Measurements from ENCODE around the gene RNF111.

The RNF111 gene

DNA sequence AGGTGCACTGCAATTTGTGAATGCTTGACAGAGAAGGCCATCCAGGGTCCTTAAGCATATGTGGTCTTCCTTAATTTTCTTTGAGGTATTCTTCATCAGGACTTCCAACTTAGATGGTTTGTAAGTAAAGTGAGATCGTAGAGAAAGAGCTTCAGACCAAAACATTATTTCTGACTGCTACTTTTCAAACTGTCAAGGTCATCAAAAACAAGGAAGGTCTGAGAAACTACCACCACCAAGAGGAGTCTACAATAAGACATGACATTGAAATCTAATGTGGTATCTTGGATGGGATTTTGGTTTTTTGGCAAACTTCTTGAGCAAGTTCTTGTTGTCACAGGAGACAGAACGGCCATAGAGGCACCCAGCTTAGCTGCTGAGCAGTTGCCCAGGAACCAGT is 20.0 kb upstream of the RNF111 start:
- H3K4me1 ChIP-seq (ENCODE audit: insufficient read depth, low read length, poor library complexity, severe bottlenecking): no peaks in the 10 kb centered on the region
- H3K79me2 ChIP-seq (ENCODE audit: insufficient read depth, low read length): no peaks in the 10 kb centered on the region
- no peak overlapping the region for H2AFZ ChIP-seq (ENCODE audit: low read length)
- H4K20me1 ChIP-seq (ENCODE audit: insufficient read depth, low read length, poor library complexity, severe bottlenecking): no peaks in the 10 kb centered on the region
- H3K4me3 ChIP-seq (ENCODE audit: low read length, poor library complexity, severe bottlenecking): no peak overlapping the region
- TF ChIP-seq, protein P1, sequence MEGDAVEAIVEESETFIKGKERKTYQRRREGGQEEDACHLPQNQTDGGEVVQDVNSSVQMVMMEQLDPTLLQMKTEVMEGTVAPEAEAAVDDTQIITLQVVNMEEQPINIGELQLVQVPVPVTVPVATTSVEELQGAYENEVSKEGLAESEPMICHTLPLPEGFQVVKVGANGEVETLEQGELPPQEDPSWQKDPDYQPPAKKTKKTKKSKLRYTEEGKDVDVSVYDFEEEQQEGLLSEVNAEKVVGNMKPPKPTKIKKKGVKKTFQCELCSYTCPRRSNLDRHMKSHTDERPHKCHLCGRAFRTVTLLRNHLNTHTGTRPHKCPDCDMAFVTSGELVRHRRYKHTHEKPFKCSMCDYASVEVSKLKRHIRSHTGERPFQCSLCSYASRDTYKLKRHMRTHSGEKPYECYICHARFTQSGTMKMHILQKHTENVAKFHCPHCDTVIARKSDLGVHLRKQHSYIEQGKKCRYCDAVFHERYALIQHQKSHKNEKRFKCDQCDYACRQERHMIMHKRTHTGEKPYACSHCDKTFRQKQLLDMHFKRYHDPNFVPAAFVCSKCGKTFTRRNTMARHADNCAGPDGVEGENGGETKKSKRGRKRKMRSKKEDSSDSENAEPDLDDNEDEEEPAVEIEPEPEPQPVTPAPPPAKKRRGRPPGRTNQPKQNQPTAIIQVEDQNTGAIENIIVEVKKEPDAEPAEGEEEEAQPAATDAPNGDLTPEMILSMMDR (conservative IDR thresholded peaks at IDR 0.05; ENCODE audit: low read length): no peak
- TF ChIP-seq EZH2phosphoT487 (IDR thresholded peaks at IDR 0.05; ENCODE audit: borderline replicate concordance): no peak
- no peaks in the 10 kb centered on the region for H3K9me3 ChIP-seq (ENCODE audit: insufficient read depth, low read depth, low read length)
- no peak overlapping the region for H3K4me2 ChIP-seq (ENCODE audit: low read depth, low read length, poor library complexity, severe bottlenecking)
- no peaks in the 10 kb centered on the region for H3F3A ChIP-seq (ENCODE audit: low read depth)
- H3K36me3 ChIP-seq (ENCODE audit: insufficient read depth, low read length): no peaks in the 10 kb centered on the region
- H3K27me3 ChIP-seq (ENCODE audit: insufficient read depth, low read length, poor library complexity, severe bottlenecking): peaks cover 4% of the 10 kb centered on the region
- no peak overlapping the region for H3K9ac ChIP-seq (ENCODE audit: low read depth, low read length, poor library complexity, severe bottlenecking)
- no peaks in the 10 kb centered on the region for H3K9me2 ChIP-seq (replicated peaks; ENCODE audit: low read depth, low read length)

DNA sequence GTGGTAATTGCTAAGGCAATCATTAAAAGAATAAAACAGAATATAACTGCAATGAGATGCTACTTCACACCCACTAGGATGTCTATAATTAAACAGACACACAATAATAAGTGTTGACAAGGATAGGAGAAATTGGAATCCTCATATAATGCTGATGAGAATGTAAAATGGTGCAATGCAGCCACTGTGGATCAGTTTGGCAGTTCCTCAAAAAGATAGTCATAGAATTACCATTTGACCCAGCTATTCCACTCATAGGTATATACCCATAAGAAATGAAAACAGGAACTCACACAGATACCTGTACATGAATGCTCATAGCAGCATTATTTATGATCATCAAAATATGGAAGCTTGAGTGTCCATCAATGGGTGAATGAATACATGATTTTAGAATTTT is 9.6 kb upstream of the RNF111 start:
- Histone ChIP-seq H3K9me2 (replicated peaks; ENCODE audit: low read depth, low read length) (no peaks in the 10 kb centered on the region), H3K79me2 (ENCODE audit: insufficient read depth, low read length) (no peaks in the 10 kb centered on the region), H3K27me3 (ENCODE audit: insufficient read depth, low read length, poor library complexity, severe bottlenecking) (peaks cover 11% of the 10 kb centered on the region), H3K4me2 (ENCODE audit: low read depth, low read length, poor library complexity, severe bottlenecking) (no peak overlapping the region), H3K4me1 (ENCODE audit: insufficient read depth, low read length, poor library complexity, severe bottlenecking) (peaks cover 14% of the 10 kb centered on the region), H3K36me3 (ENCODE audit: insufficient read depth, low read length) (no peaks in the 10 kb centered on the region), H3K9ac (ENCODE audit: low read depth, low read length, poor library complexity, severe bottlenecking) (no peak overlapping the region), H4K20me1 (ENCODE audit: insufficient read depth, low read length, poor library complexity, severe bottlenecking) (peaks cover 3% of the 10 kb centered on the region), H2AFZ (ENCODE audit: low read length) (no peak overlapping the region), H3K9me3 (ENCODE audit: insufficient read depth, low read depth, low read length) (no peaks in the 10 kb centered on the region), H3K4me3 (ENCODE audit: low read length, poor library complexity, severe bottlenecking) (no peak overlapping the region), H3F3A (ENCODE audit: low read depth) (peaks cover 6% of the 10 kb centered on the region)
- TF ChIP-seq EZH2phosphoT487 (IDR thresholded peaks at IDR 0.05; ENCODE audit: borderline replicate concordance): no peak
- TF ChIP-seq, protein P1 (conservative IDR thresholded peaks at IDR 0.05; ENCODE audit: low read length): no peak

DNA sequence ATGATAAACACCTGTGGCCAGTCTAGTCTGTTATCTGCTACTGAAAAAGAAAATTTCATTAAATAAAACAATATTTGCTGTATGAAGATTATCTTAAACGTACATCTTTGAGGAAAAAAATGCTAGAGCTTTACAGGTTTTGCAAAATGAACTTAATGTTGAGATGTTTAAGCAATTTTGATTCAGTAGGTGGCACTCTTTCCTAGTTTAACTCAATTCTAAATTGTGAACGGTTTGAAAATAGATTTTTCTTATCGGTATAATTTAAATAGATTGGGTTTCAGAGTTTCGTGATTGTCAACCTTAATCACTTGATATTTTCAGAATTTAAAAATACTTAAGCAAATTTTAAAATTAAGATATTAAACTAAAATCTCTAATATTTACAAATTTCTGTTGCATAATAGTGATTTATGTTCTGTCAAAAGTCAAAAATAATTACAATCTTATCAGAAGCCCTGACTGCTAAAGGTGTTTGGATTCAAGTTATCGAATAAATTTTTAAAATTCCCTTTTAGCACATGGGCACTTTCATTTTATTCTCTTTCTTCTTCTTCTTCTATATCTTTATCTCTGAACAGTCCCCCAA is 7.0 kb upstream of the RNF111 start:
- H3K9me3 ChIP-seq (ENCODE audit: insufficient read depth, low read depth, low read length): no peaks in the 10 kb centered on the region
- H3K36me3 ChIP-seq (ENCODE audit: insufficient read depth, low read length): no peaks in the 10 kb centered on the region
- no peak for TF ChIP-seq EZH2phosphoT487 (IDR thresholded peaks at IDR 0.05; ENCODE audit: borderline replicate concordance)
- TF ChIP-seq, protein P1 (conservative IDR thresholded peaks at IDR 0.05; ENCODE audit: low read length): peak; percentile 70
- H3K79me2 ChIP-seq (ENCODE audit: insufficient read depth, low read length): no peaks in the 10 kb centered on the region
- no peaks in the 10 kb centered on the region for H3K27me3 ChIP-seq (ENCODE audit: insufficient read depth, low read length, poor library complexity, severe bottlenecking)
- no peaks in the 10 kb centered on the region for H3K9me2 ChIP-seq (replicated peaks; ENCODE audit: low read depth, low read length)
- peaks cover 3% of the 10 kb centered on the region for H4K20me1 ChIP-seq (ENCODE audit: insufficient read depth, low read length, poor library complexity, severe bottlenecking)
- H2AFZ ChIP-seq (ENCODE audit: low read length): no peak overlapping the region
- no peak overlapping the region for H3K9ac ChIP-seq (ENCODE audit: low read depth, low read length, poor library complexity, severe bottlenecking)
- H3F3A ChIP-seq (ENCODE audit: low read depth): peaks cover 6% of the 10 kb centered on the region
- no peak overlapping the region for H3K4me3 ChIP-seq (ENCODE audit: low read length, poor library complexity, severe bottlenecking)
- H3K4me2 ChIP-seq (ENCODE audit: low read depth, low read length, poor library complexity, severe bottlenecking): peak overlapping the region; percentile 80
- H3K4me1 ChIP-seq (ENCODE audit: insufficient read depth, low read length, poor library complexity, severe bottlenecking): peaks cover 14% of the 10 kb centered on the region

Data from Loucy (cell line).